Endothelial cell (in vitro differentiated cells): ENCODE results near the gene SSU72. TPM values are rescaled to one million over a fixed set of nuclear protein-coding genes. Genes with fewer than 3 reads are reported as not detected.
"Not testable (repeated sequence)": the region's sequence is repeated elsewhere in the genome, so short reads cannot be mapped to it uniquely, and the experiment has no call there.

Source experiments
- DNase-seq: peaks from one replicate; pipeline ENCODE4 v3.0.0; 2021; ENCODE audit warnings: low spot score
- H3K27ac Mint-ChIP-seq: one replicate; pipeline ENCODE4 v1.8.0; 2021; ENCODE audit warnings: mixed read lengths, inconsistent platforms; ENCODE audit not compliant: unreplicated experiment
- H3K27me3 Mint-ChIP-seq: one replicate; pipeline ENCODE4 v1.8.0; 2021; ENCODE audit warnings: mild to moderate bottlenecking, moderate library complexity, mixed read lengths, inconsistent platforms; ENCODE audit not compliant: unreplicated experiment
- H3K36me3 Mint-ChIP-seq: one replicate; pipeline ENCODE4 v1.8.0; 2021; ENCODE audit warnings: mild to moderate bottlenecking, low read depth, mixed read lengths, inconsistent platforms; ENCODE audit not compliant: unreplicated experiment
- H3K4me1 Mint-ChIP-seq: one replicate; pipeline ENCODE4 v1.8.0; 2021; ENCODE audit warnings: mild to moderate bottlenecking, mixed read lengths, inconsistent platforms; ENCODE audit not compliant: unreplicated experiment
- H3K4me3 Mint-ChIP-seq: one replicate; pipeline ENCODE4 v1.8.0; 2021; ENCODE audit warnings: mild to moderate bottlenecking, mixed read lengths, inconsistent platforms; ENCODE audit not compliant: unreplicated experiment
- H3K9me3 Mint-ChIP-seq: one replicate; pipeline ENCODE4 v1.8.0; 2021; ENCODE audit warnings: mixed read lengths, inconsistent platforms; ENCODE audit not compliant: unreplicated experiment
- total RNA-seq: library from RNA; stranded (reverse); fragmentation: NEBNext Ultra II Directional; extraction: Animal tissue kit (Norgen Biotek cat#: 25700); gene quantifications from one replicate; pipeline ENCODE4 v1.2.1, GENCODE V29; 2021; ENCODE audit not compliant: unreplicated experiment
- TF ChIP-seq, protein P1 (sequence below): fragments of 200-600 bp; sonication (generic); IDR thresholded peaks from one replicate; pipeline ENCODE4 v1.5.0; 2021; ENCODE audit warnings: antibody characterized with exemption; ENCODE audit not compliant: unreplicated experiment

Gene SSU72
- total RNA-seq, 1 donor from 2014 or later: 114 TPM

GRCh38 chr1:1536019-1536937, 38.4 kb downstream of the SSU72 start:
- H3K27me3 Mint-ChIP-seq: peaks cover 14% of the 10 kb centered on the region
- H3K9me3 Mint-ChIP-seq: peaks cover 5% of the 10 kb centered on the region
- no peak overlapping the region for H3K27ac Mint-ChIP-seq
- H3K36me3 Mint-ChIP-seq: peaks cover 8% of the 10 kb centered on the region
- H3K4me1 Mint-ChIP-seq: no peaks in the 10 kb centered on the region
- DNase-seq: no peak
- no peak overlapping the region for H3K4me3 Mint-ChIP-seq
- TF ChIP-seq, protein P1, sequence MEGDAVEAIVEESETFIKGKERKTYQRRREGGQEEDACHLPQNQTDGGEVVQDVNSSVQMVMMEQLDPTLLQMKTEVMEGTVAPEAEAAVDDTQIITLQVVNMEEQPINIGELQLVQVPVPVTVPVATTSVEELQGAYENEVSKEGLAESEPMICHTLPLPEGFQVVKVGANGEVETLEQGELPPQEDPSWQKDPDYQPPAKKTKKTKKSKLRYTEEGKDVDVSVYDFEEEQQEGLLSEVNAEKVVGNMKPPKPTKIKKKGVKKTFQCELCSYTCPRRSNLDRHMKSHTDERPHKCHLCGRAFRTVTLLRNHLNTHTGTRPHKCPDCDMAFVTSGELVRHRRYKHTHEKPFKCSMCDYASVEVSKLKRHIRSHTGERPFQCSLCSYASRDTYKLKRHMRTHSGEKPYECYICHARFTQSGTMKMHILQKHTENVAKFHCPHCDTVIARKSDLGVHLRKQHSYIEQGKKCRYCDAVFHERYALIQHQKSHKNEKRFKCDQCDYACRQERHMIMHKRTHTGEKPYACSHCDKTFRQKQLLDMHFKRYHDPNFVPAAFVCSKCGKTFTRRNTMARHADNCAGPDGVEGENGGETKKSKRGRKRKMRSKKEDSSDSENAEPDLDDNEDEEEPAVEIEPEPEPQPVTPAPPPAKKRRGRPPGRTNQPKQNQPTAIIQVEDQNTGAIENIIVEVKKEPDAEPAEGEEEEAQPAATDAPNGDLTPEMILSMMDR: no peak

DNA sequence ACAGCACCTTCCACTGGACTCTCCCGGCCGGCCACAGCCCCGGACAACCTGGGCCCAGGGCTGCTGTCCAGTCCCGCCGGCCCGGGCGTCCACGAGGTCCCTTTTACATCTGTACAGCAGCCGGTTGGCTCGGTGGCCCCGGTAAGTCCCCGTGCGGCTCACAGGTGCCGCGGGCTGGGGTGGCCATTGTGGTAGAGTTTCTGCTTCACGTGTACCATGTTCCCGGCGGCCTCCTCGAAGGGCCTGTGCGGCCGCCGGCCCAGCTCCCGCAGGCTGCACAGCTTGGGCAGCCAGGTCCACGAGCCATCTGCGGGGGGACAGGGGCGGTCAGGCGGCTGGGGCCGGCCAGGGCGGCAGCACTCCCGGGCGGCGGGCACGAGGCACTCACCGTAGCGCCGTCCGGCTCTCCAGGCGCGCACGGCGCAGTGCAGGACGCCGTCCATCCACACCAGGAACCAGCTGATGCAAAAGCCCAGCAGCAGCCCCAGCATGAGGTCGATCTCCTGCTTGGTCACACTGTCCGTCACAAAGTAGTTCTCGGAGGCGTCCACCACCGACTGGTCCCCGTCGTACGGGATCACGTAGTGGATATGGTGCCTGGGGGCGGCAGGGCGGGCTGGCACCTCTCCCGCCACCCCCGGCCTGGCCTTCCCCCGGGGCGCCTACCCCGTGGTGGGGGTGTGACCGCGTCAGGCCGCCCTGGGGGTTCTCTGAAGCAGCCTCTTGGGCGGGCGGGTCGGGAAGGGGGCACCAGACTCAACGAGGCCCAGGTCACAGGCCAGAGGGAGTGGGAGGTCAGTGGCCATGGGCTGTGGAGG, 39.3 kb downstream of the SSU72 start:
- no peaks in the 10 kb centered on the region for H3K4me1 Mint-ChIP-seq
- DNase-seq: no peak
- peaks cover 5% of the 10 kb centered on the region for H3K9me3 Mint-ChIP-seq
- H3K27ac Mint-ChIP-seq: no peak overlapping the region
- H3K4me3 Mint-ChIP-seq: no peak overlapping the region
- peaks cover 8% of the 10 kb centered on the region for H3K36me3 Mint-ChIP-seq
- TF ChIP-seq, protein P1: no peak
- H3K27me3 Mint-ChIP-seq: peaks cover 16% of the 10 kb centered on the region

DNA sequence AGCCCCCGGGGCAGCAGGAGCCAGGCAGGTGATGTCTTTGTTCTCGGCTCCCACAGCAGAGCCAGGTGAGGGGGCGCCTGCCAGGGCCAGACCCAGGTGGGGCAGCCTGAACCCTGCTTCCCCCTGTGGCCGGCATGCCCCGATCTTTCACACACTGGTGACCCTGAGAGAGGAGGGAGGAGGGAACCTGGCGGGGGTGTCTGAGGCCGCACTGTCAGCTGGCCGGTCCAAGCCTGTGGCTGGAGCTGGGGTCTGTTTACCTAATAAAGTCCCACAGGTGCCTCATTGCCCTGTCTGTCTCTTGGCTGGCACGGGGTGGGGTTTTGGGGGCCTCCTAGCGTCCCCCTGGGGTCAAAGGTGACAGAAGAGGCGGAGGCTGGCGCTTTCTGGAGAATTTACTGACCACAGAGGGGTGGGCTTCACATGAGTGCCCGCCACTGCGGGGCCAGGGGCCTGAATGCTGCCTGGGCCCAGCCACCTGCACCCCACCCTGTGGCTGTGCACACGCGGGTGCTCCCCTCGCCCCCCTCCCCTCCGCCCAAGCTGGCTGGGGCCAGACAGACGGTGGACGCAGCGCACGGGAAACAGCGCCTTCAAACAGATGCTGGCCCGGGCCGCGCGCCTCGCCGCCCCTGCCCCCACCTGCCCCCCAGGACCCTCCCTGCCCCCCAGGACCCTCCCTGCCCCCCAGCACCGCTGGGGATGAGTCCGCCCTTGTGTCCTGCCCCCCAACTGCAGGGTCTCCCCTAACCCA, 40.1 kb downstream of the SSU72 start:
- Mint-ChIP-seq H3K4me1 (no peaks in the 10 kb centered on the region), H3K27ac (no peak overlapping the region), H3K27me3 (peaks cover 16% of the 10 kb centered on the region), H3K9me3 (peaks cover 5% of the 10 kb centered on the region), H3K4me3 (no peak overlapping the region), H3K36me3 (peaks cover 11% of the 10 kb centered on the region)
- DNase-seq: no peak
- TF ChIP-seq, protein P1: no peak

DNA sequence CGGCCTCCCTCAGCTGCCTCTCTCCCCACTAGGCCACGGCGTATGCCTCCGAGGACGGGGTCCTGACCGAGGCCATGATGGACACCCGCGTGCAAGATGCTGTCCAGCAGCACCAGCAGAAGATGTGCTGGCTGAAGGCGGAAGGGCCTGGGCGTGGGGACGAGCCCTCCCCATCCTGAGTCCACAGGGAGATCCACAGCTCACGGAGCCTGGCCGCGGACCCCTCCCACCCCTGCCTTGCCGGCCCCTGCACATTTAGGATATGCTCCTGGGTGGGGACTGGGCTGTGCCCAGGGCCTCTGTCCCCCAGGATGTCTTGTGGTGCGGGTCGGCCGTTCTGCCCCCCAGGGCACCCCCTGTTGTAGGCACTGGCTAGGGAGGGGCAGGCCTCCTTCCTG, 40.8 kb downstream of the SSU72 start:
- Mint-ChIP-seq H3K36me3 (peaks cover 11% of the 10 kb centered on the region), H3K27me3 (peaks cover 15% of the 10 kb centered on the region)
- not testable (repeated sequence) for H3K4me3 Mint-ChIP-seq, H3K9me3 Mint-ChIP-seq, DNase-seq, H3K4me1 Mint-ChIP-seq, H3K27ac Mint-ChIP-seq

DNA sequence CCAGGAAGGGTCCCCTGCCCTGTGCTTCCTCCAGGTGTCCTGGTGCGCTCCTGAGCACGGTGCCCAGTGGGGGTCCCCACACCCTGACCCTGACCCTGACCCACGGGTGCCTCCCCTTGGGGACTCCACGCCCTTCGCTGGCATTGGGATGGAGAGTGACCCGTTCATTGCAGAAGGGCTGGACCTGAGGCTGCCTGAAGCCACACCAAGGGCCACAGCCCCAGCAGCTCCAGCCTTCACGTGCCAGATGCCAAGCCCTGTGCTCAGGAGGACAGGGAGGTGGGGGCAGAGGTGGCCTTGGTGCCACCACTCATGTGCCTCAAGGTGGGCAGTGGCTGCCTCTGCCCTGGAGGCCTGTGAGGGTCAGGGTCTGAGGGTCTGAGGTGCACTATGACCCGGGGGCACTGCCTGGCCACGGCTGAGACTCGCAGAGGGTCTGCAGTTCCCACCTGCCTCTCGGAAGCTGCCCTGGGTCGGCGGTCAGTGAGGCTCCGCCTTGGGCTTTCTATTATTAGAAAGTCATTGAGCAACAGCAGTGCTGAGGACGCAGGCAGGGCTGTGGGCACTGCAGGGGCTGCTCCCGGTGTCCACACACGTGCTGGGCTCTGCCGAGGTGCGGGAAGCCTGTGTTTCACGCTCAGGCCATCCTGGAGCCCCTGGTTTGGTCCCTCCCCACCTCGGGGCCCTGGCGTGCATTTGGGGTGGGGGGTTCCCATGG, 41.3 kb downstream of the SSU72 start:
- peaks cover 11% of the 10 kb centered on the region for H3K36me3 Mint-ChIP-seq
- peaks cover 12% of the 10 kb centered on the region for H3K27me3 Mint-ChIP-seq
- not testable (repeated sequence) for DNase-seq, H3K4me3 Mint-ChIP-seq, H3K4me1 Mint-ChIP-seq, H3K9me3 Mint-ChIP-seq, H3K27ac Mint-ChIP-seq
